ENCODE measurements around the gene NEDD9.

DNA sequence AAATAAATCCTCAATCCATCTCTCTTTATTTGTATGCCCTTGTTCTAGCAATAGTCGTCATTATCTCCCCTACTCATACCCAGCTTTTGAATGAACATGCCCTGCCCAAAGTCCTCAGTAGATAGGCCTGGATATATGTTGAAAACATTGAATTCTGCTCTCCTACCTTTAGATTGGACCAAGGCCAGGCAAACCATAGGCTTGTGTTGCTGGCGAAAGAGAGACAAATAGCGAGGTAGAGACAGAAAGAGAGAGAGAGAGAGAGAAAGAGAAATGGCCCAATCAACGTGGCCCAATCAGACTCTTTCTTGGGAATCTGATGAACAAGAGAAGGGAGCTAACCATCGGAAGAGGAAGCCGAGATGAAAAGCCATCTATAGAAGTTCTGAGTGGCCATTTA, 45.2 kb downstream of the NEDD9 start:
- TF ChIP-seq CTCF (IDR thresholded peaks at IDR 0.05; ENCODE audit: insufficient read depth, low read length, poor library complexity, severe bottlenecking) (no peak), EZH2phosphoT487 (conservative IDR thresholded peaks at IDR 0.05; ENCODE audit: low read length) (no peak)

Data from SU-DHL-6 (cell line).